Hematopoietic multipotent progenitor cell treated with erythropoietin and hydrocortisone succinate and interleukin-3 and kit ligand, for 15 days (in vitro differentiated cells): ENCODE data around the gene CLDN14.

Experiments
- DNase-seq: peaks from one replicate; pipeline ENCODE4 v3.0.0-alpha.2; 2015; ENCODE audit warnings: low spot score

CLDN14 gene

DNA sequence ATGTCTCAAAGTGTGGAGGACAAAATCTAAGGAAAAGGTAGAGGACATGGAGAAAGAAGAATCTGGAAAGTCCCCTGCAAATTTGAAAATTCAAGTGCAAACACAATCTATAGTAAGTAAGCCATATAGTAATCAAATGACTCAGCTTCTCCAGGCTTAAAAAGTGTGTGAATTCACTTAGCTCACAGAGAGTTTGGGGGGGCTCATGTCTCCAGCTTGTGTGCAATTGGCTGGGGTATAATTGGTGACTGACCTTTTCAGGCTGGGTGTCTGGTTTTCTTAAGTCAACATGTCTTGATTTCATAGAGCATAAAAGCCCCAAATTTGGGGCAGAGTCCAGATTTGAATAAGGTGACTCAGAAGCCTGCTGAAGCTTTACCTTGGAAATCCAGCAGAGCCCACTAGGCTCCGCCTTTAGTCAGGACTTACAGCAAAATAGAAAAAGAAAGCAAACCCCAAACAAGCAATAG, 8.6 kb downstream of the CLDN14 start:
- no peak for DNase-seq

DNA sequence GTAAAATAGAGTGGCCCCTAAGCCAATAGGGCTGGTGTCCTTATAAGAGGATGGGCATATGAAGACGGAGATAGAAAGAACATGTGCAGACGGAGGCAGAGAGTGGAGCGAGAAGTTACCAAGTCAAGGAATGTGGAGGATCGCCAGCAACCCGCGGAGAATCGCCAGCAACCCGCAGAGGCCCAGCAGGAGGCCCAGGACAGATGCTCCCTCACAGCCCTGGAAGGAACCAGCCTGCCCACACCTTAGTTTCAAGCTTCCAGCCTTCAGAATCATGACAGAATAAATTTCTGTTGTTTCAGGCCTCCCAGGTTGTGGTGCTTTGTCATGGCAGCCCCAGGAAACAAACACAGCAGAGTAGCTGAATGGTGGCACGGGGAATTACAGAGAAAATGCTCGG, 9.6 kb downstream of the CLDN14 start:
- DNase-seq = no peak

DNA sequence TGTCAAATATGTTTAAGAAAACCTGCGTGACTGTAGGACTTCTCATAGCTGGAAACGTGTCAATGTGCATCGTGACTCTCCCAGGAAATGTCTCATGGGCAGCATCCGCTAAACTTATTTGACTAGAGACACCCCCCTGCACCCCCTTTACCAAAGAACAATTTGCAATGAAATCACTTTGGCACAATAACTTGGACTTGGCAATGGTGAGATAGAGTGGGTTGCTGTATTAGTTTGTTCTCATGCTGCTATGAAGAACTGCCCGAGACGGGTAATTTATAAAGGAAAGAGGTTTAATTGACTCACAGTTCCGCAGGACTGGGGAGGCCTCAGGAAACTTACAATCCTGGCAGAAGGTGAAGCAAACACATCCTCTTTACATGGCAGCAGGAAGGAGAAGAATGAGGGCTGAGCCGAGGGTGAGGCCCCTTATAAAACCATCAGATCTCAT, 13.8 kb downstream of the CLDN14 start:
- no peak for DNase-seq

DNA sequence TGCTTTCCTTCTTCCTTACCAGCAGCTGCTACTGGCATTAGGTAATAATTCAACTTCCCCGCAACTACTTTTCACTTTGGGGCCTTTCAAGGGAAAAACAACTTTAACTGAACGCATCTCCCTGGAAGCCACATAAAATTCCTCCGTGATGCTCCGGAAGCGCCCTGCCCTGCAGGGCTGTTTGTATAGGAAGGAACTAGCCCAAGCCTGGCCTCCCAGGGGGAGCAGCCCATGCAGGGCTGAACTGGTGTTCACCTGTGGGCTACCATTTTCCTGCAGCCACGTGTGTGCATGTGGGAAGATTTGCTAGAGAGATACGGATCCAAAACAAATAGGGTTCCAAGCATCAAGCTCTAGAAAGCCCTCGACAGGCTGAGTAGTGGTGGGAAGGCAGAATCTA, 14.4 kb downstream of the CLDN14 start:
- DNase-seq = no peak

DNA sequence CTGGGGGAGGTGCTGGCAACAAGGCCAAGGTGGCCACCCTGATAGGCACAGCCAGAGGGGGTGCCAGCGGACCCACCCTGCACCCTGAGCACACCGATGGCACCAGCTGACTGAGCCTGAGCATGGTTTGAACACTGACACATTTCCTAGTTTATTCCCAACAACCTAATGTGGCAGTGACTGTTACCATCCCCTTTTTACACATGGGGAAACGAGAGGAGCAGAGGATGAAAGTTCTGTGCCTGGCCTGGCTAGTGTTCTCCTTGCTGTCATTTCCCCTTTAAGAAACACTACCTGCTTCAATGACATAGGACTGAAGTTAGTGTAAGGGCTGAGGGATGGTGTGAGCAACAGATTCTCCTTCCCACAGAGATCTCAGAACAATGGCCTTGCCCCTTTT, 15.3 kb downstream of the CLDN14 start:
- DNase-seq = no peak

DNA sequence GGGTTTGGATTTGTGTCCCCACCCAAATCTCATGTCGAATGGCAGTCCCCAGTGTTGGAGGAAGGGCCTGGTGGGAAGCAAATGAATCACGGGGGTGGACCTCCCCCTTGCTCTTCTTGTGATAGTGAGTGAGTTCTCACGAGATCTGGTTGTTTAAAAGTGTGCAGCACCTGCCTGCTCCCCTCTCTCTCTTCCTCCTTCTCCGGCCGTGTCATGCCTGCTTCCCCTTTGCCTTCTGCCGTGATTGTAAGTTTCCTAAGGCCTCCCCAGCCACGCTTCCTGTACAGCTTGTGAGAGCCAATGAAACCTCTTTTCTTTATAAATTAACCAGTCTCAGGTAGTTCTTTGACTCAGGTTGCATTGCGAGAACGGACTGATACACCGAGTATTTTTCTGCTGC, 15.9 kb downstream of the CLDN14 start:
- DNase-seq = no peak

DNA sequence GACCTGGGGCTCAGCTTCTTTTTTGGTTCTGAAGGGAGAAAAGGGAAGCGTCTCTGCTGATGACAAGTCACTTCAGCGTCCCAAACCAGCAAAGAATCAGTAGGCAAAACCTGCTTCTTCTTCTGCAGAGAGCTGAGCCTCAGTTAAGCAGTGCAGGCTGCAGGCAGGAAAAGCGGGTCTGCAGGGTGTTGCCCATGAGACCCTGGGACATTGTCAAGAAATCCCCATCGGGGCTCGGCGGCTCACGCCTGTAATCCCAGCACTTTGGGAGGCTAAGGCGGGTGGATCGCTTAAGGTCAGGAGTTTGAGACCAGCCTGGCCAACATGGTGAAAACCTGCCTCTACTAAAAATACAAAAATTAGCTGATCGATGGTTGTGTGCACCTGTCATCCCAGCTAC, 16.7 kb downstream of the CLDN14 start:
- DNase-seq = no peak

DNA sequence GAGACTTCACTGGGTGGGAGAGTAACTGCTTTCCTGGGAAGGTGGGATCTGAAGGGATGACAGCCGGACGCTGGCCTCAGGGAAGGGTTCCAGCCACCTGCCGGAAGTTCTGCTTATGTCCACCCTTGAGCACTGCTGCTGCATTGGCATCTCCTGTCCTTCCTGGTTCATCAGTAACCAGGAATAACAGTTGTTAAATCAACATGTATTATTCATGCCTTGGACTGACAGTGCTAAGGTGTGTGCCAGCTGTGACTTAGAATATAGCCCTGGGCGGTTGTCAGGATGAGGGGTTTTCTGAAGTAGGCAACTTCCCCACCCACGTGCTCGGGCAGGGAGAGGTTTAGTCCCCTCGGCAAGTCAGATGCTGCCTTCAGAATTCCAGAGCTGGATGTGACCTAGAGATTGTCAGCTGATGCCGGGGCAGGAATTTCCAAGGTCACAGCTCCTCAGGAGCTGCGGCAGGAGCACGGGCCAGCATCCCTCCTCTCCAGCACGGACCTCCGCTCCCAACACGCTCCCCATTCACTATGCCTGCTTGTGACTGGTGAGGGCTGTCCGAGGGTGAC, 17.9 kb downstream of the CLDN14 start:
- no peak for DNase-seq

DNA sequence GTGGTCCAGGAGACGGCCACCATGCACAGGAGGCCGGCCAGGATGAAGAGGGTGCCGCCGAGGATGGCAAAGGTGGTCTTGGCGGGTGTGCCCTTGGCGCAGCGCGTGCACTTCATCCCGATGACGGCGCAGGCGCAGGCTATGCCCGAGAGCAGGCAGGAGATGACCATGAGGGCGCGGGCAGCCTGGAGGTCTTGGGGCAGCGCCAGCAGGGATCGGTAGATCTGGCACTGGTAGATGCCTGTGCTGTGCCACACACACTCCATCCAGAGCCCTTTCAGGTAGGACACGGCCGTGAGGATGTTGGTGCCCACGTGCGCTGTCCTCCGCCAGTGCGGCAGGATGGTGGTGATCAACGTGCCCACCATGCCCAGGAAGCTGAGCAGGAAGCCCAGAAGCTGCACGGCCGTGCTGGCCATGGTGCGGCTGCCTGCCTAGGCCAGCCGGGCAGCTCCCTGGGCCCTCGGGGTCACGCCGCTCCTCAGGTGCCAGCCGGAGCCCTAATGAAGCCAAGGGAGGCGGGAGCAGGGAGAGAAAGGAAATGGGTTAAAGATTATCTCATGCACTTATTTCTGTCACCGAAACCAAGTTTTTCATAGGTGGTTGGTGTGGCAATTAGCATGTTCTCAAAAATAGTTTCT, 18.5 kb downstream of the CLDN14 start:
- no peak for DNase-seq

DNA sequence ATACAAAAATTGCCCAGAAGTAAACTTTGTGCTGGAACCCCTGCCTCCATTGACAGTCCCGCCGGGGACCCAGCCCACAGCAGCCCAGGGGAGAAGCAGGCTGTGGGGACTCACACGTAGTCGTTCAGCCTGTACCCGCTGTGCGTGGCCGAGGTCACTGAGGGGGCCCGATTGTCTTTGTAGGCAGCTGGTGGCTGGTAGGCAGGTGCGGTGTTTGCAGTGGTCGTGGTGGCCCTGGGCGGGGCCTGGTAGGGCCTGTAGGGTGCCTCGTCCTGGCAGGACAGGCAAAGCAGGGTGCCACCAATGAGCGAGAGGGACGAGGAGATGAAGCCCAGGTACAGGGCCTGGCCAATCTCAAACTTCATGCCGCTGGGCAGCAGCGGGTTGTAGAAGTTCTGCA, 19.1 kb downstream of the CLDN14 start:
- no peak for DNase-seq

DNA sequence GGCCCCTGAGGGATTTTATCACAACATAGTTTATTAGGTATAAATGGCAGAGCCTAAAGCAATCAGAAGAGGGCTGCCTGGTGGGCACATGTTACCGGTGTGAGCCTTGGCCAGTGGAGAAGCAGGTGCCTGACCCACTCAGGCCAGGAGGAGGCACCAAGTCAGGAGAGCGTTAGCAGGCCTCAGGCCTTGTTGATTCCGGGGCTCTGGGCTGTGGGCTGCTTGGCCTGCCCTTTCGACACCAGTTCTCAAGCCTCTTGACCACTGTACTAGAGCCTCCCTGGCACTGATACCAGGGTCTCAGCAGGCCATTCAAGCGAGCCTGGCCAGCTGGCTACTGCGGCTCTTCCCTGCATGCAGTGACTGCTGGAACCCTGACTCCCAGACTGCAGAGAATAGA, 20.8 kb downstream of the CLDN14 start:
- DNase-seq = no peak

DNA sequence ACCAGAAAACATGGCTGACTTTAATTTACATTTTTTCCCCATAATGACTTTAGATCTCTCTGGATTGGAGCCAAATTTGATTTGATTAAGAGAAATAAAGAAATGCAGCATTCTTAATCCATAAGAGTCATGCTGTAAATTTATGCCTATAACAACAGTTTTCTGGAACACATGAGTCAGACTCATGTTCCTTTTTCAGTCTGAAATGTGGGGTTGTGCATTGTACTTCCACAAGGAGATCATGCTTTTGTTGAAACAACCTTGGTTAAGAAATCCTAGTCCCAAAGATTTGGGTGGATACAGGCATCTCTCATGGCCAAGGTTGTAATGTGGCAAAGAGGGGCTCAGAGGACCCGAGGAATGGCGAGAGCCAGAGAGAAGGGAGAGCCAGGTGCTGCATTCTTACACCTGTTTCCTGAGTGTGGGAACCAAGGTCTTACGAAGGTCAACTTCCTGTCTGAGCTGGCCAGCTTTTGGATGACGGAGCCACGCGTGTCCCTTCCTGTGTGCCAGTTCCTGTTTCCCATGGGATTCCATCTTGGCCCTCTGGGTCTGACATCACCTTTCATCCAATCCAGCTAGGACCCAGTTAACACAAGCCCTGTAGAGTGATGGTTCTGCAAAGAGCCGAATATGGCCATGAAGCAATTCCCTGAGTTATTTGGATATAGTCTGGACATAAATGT, 23.1 kb downstream of the CLDN14 start:
- no peak for DNase-seq

DNA sequence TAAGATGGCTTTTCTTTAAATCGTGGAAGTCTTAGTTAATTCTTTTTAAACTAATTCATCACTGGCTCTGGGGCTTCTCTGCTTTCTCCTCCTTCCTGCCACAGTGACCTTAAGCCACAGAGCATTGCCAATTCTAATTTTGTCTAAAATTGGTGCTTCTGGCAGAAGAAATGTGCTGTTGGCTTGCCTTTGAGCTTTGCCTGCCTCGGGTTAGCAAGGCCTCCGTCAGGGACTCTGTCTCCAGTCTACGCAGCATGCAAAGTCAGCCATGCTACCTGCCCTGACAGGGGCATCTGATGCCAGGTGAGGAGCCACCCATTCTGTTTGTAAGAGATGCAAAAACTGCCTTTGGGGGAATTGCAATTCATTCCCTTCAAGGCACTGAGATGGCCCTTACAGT, 25.2 kb downstream of the CLDN14 start:
- no peak for DNase-seq

DNA sequence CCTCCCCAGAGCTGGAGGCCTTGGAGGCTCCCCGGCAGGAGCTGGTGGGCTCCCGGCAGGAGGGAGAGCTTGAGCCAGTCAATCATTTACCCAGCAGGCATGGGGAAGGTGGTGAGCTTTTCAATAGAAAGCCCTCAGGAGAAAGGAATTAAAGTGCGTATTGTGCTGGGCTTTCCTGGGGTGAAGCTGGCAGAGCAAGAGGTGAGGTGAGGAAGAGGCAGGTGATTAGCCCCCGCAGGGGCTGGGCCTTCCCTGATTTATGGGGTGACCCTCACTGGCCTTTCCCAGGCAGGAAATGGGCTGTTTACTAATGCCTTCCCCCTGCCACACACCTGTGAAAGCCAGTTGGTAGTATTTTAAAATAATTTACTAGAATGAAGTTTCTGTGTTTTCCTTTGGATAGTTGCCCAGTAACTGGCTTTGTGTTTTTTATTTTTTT, 25.8 kb downstream of the CLDN14 start:
- DNase-seq = no peak

DNA sequence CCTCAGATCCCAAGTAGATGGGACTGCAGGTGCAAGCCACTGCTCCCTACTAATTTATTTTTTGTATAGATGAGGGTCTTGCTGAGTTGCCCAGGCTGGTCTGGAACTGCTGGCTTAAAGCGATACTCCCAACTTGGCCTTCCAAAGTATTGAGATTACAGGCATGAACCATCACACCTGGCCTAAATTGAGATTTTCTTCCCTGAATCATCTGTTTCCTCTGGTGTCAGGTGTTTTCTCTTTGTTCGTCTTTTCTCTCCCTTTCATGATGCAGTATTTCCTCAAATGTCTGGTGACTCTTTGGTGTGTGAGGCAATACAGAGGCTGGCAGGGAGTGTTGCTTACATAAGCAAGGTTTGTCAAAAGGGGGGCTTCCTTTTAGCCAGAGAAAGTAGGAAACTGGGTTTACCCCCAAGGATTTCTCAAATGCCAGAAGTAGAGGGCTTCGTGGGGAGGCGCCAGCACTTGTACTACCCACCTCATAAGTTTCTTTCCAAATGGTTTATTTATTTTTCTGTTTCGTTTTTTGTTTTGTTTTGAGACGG, 27.6 kb downstream of the CLDN14 start:
- no peak for DNase-seq

DNA sequence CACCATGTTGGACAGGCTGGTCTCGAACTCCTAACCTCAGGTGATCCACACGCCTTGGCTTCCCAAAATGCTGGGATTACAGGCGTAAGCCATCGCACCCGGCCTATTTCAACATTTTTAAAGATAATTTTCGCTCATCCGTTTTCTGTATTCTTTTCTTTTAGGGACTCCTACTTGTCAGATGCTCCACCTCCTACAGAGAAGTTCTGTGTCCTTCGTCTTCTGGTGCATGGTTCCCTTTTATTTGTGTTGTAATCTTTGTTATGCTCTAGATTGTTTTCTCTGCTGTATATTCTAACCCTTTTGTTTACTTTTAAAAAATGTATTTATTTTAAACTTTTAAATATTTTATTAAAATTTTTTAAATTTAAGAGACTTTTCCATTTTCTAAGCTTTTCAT, 28.4 kb downstream of the CLDN14 start:
- no peak for DNase-seq

DNA sequence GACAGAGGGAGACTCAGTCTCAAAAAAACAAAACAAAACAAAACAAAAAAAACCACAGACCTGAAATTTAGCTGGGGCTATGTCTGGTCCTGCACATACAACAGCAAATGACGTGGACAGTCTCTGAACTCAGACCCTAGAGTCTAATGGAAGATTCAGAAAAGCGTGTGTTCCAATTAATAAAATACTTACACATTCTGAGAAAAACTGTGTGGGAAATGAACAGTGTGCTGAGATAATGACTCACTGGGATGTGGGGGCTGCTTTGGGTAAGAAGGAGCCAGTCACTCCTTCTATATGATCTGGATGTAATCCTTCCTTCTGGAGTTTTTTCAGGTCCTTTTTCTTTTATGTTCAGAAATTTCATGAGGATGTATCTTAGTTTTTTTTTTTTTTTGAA, 29.4 kb downstream of the CLDN14 start:
- DNase-seq = no peak

DNA sequence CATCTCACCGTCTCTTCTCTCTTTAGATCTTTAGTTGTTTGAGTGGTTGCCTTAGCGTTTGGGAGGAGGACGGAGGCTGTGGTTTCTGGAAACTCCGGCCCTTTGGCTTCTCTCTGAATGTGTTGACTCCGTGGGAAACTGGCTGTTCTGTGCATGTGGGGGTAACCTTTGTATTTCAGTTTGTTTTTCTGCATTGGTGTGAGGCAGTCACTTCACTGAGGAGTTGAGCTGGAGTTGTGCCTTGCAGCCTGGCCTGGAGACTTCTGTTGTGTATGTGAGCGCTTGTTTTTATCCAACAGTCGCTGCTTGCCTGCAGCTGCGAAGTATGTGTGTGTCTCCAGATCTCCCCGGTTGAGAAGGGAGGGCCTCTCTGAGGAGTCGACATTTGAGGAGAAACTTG, 33.6 kb downstream of the CLDN14 start:
- no peak for DNase-seq

DNA sequence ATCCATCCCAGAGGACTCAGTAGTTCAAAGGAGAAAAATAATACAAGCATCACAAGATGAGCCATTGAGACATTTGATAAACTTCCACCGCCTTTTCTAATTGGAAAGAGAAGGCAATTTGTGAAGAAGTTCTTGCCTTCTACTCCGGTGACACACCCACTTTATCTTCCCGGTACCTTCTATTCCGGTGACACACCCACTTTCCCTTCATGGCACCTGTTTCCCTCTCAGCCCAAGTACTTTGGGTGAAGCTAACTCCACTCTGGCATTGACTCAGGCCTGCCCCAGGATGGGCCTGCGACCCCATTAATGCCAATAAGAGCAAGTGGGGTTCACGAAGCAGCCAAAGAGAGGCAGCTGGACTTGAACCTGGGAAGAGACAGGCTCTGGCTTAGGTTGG, 38.2 kb downstream of the CLDN14 start:
- no peak for DNase-seq

DNA sequence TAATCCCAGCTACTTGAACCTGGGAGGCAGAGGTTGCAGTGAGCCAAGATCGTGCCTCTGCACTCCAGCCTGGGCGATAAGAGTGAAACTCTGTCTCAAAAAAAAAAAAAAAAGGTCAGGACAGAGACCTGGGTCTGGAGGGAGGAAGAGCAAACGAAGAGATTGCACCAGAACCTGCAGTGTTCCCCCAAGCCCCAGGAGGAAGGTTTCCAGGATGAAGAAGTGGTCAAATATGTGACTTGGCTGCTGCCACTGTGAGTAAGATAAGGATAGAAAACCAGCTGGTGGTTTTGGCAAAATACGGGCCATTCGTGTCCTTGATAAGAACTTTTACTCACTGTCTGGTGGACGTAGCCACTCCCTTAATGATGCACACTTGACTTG, 42.2 kb downstream of the CLDN14 start:
- peak; percentile 84 for DNase-seq

DNA sequence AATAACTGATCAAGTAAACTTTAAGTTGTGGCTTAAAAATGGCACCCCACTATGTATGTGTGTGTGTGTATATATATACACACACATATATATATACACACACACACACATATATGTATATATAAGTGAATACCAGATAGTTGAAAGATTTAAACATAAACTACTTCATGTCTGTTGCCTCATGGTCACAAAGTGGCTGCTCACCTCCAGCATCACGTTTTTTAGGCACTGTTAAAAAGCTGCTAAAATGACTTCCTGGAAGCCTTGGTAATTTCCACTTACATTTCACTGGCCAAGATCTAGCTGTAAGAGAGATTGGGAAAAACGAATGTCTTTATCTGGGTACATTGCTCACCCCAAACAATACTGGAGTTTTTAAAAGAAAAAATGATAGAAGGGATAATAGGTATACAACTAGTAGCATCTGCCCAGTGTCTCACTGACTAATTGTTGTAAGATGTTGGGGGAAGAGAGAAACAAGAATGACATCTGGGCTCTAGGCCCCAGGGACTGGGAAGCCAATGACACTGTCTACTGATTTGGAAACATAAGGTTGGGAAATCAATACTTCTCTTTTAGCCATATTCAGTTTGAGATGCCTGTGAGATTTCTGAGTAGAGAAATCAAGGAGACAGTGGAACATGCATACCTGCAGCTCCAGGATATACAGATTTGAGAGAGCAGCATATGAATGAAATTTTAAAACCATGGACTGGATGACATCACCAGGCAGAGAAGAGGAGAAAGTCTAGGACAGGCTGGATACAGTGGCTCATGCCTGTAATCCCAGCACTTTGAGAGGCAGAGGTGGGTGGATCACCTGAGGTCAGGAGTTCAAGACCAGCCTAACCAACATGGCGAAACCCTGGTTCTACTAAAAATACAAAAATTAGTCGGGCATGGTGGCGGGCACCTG, 42.8 kb downstream of the CLDN14 start:
- no peak for DNase-seq

DNA sequence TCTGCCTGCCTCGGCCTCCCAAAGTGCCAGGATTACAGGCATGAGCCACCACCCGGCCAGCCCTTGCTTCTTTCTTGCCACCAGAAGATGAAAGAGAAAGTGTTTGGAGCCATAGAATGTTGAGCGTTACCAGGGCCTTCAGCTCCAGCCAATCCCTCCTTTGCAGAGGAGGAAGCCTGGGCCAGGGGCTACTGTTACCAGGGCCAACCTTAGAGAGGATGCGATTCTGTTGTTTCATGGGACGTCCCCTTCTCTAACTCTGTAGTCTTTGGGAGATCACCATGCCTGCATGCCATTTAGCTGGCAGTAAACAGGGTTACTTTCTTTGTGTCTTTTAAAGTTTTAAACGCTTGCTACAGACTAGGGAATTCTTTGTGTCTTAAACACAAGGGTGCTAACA, 45.8 kb downstream of the CLDN14 start:
- no peak for DNase-seq
